Fibroblast of lung (primary cell): ENCODE measurements around the gene ARHGAP1.

Experiments used
- CTCF ChIP-seq, 2 donors: IDR thresholded peaks in 1 of 2; conservative IDR thresholded peaks in 1 of 2; 1 replicate in 1 of 2; 2 replicates in 1 of 2; pipeline ENCODE4 v1.5.1; 2011 to 2012; ENCODE audit warnings: low read length in 2 of 2, control low read depth in 1 of 2, inconsistent platforms in 1 of 2, low read depth in 1 of 2, mild to moderate bottlenecking in 1 of 2
- EZH2 ChIP-seq: IDR thresholded peaks from 2 replicates; pipeline ENCODE4 v1.5.1; 2012; ENCODE audit warnings: low read length, control low read depth, mild to moderate bottlenecking; ENCODE audit errors: missing control alignments

GRCh38 chr11:46677169-46677568 is 23.2 kb downstream of the ARHGAP1 start:
- TF ChIP-seq CTCF (conservative IDR thresholded peaks at IDR 0.05 in 1 of 2, IDR thresholded peaks at IDR 0.05 in 1 of 2; ENCODE audit: low read depth in 1 of 2, low read length in 2 of 2) (no peak), EZH2 (no peak)
